ENCODE results near the gene TCF3. TPM values are rescaled to one million over a fixed set of nuclear protein-coding genes. Genes with fewer than 3 reads are reported as not detected.
"Not testable (repeated sequence)": the region's sequence is repeated elsewhere in the genome, so short reads cannot be mapped to it uniquely, and the experiment has no call there.

TCF3 gene
- total RNA-seq: 100 to 1,000 TPM in 1 of 2 donors, 10 to 100 TPM in 1; 64.2 to 114 TPM

DNA sequence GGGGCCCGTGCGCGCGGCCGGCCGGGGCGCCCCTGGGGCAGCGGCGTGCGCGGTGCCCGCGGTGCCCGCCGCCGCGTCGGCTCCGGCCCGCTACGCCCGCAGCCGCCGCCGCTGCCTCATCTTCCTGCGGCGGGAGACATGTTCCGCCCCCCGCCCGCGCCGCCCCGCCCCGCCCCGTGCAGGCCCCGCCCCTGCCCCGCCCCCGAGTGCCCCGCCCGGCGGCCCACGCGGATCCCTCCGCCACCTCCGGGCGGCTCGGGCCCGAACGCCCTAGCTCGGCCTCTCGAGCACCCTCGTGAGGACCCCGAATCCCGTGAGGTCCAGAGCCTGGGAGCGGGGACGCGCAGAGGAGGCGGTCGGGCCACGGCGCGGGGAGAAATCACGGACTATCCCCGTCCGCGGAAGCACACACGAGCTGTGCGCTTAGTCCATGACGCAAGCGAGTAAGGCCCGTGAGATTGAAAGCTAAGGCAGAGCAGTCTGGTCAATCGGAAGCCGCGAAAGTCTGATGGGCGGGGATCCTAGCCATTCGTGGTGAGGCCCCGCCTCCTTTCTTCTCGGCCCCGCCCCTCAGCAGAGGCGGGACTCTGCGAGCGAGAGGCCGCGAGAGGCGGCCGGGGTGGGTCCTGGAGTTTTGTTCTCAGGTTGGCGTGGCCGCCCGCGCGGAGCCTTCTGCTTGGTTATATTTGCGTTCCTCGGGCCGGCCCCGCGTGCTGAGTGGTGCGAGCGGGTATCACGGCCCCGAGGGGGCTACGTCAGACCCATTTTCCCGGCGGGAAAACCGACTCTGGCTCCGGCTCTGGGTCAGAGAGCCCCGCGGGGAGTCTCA lies at the start of gene TCF3:
TCF3 (minus strand) TSS at position 145 of the 829 bp plus-strand sequence. CDS start 2,367 bp downstream, outside the sequence.
- H3K27me3 ChIP-seq: no peaks in the 10 kb centered on the region
- intact Hi-C loops (cut with DNase I): loop anchor here (5.0 kb wide), 1 partner anchor 35 kb away; no protein-coding TSS in a partner anchor
- H3K36me3 ChIP-seq: no peaks in the 10 kb centered on the region
- peaks cover 4% of the 10 kb centered on the region for H3K4me1 ChIP-seq
- H3K27ac ChIP-seq: peak within 1 kb of the TSS; percentile 96
- H3K9ac ChIP-seq (ENCODE audit: low read depth in 2 of 2, low read length in 2 of 2): peak within 1 kb of the TSS; percentile 70 to 99
- TF ChIP-seq, protein P1, sequence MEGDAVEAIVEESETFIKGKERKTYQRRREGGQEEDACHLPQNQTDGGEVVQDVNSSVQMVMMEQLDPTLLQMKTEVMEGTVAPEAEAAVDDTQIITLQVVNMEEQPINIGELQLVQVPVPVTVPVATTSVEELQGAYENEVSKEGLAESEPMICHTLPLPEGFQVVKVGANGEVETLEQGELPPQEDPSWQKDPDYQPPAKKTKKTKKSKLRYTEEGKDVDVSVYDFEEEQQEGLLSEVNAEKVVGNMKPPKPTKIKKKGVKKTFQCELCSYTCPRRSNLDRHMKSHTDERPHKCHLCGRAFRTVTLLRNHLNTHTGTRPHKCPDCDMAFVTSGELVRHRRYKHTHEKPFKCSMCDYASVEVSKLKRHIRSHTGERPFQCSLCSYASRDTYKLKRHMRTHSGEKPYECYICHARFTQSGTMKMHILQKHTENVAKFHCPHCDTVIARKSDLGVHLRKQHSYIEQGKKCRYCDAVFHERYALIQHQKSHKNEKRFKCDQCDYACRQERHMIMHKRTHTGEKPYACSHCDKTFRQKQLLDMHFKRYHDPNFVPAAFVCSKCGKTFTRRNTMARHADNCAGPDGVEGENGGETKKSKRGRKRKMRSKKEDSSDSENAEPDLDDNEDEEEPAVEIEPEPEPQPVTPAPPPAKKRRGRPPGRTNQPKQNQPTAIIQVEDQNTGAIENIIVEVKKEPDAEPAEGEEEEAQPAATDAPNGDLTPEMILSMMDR (IDR thresholded peaks at IDR 0.05): no peak
- DNase-seq: peak; percentile 98
- H3K4me3 ChIP-seq: peak within 1 kb of the TSS; percentile 97
- no peaks in the 10 kb centered on the region for H3K9me3 ChIP-seq

DNA sequence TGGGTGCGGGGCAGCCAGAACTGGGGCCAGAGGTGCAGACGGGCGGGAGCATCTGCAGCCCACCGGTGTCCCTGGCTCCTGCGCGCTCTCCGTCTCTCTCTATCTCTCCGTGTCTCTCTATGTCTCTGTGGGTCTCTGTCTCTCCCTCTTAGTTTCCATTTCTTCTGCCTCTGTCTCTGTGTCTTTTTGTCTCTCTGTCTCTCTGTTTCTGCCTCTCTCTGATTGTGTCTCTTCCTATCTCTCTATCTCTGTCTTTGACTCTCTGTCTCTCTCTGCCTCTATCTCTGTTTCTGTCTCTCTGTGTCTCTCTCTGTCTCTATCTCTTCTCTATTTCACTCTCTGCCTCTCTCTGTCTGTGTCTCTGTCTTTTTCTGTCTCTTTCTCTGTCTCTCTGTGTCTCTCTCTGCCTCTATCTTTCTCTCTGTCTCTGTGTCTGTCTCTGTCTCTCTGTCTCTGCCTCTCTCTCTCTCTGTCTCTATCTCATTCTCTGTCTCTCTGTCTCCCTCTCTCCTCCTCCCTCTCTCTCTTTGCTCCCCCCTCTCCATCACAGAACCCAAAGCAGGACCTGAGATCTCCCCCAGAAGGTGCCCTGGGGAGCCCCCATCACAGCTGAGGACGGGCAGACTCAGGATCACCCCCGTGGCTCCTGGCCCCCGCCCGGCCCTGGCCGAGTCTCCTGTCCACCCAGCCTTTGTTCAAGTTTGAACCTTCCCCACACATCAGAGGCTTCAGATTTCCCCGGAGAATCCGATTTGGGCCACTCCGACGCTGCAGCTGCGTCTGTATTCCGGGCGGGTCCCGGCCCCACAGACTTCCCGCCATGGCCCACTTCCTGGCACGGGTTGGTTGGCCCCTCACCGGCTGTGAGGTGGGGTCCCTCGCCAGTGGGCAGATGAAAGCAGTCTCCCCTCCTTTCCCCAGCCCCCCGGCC lies 48.6 kb upstream of the TCF3 start:
- intact Hi-C loops (cut with DNase I): no loop called here
- DNase-seq: no peak
- no peak overlapping the region for H3K9ac ChIP-seq (ENCODE audit: low read depth in 2 of 2, low read length in 2 of 2)

DNA sequence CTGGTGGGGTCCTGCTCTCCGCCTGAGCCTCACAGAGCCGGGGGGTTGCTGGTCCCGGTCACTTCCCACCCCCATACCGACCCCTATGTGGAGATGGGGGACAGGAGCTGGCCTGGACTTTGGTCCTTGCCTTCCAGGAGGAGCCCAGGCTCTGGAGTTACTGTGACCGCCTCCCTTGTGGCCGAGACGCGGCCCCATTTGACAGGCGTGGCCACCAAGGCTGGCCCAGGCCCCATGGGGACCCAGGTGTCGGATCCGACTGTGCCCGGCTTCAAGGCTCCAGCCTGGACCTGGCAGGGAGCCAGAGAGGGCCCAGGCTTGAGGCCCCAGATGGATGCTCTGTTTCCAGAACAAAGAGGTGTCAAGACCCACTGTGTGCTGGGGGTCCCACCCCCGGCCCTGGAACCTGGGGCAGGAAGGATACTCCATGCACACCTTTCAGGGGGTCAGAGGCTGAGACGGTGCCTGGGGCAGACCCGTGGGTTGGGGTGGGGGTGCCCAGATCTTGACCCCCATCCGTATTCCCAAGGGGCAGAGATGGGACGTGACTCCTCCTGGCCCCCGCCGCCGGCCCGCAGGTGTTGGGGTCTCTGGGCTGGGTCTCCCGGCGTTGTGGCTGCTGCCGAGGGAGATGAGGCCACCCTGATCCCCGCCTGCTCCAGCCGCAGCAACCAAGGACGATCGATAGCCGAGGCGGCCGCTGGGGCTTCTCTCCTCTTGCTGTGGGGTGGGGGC lies 47.8 kb upstream of the TCF3 start:
- TF ChIP-seq, protein P1 (IDR thresholded peaks at IDR 0.05): no peak
- no peak for DNase-seq
- intact Hi-C loops (cut with DNase I): no loop called here
- H3K27me3 ChIP-seq: peaks cover 23% of the 10 kb centered on the region
- no peak overlapping the region for H3K4me3 ChIP-seq
- H3K9me3 ChIP-seq: no peaks in the 10 kb centered on the region
- no peak overlapping the region for H3K9ac ChIP-seq (ENCODE audit: low read depth in 2 of 2, low read length in 2 of 2)
- H3K36me3 ChIP-seq: no peaks in the 10 kb centered on the region
- no peaks in the 10 kb centered on the region for H3K4me1 ChIP-seq
- no peak overlapping the region for H3K27ac ChIP-seq

More for the DNA sequence above, 48.6 kb upstream of the TCF3 start:
- TF ChIP-seq, protein P1 (IDR thresholded peaks at IDR 0.05): no peak
- no peak overlapping the region for H3K4me3 ChIP-seq
- no peaks in the 10 kb centered on the region for H3K9me3 ChIP-seq
- H3K4me1 ChIP-seq: no peaks in the 10 kb centered on the region
- H3K27me3 ChIP-seq: peaks cover 23% of the 10 kb centered on the region
- H3K36me3 ChIP-seq: no peaks in the 10 kb centered on the region
- no peak overlapping the region for H3K27ac ChIP-seq

DNA sequence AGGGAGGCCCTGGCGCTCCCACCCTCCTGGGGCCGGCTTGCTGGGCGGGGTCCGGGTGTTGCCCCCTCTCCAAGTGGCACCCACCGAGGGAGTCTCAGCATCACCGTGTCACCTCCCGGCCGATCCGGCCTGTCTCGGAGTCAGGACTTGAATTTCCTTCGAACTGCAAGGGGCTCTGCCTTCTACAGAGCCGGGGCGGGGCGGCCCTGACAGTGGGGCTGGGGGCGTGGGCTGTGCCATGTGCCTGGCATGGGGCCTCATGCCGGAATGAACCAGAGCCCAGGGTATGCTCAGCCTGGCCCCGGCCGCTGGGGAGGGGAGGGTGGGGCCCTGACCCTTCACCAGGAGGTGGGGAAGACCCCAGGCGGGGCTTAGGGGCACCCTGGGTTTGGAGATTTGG lies 47.0 kb upstream of the TCF3 start:
- Histone ChIP-seq H3K9ac (ENCODE audit: low read depth in 2 of 2, low read length in 2 of 2) (no peak overlapping the region), H3K4me1 (no peaks in the 10 kb centered on the region), H3K4me3 (no peak overlapping the region), H3K27ac (no peak overlapping the region), H3K36me3 (no peaks in the 10 kb centered on the region), H3K9me3 (no peaks in the 10 kb centered on the region), H3K27me3 (peaks cover 23% of the 10 kb centered on the region)
- TF ChIP-seq, protein P1 (IDR thresholded peaks at IDR 0.05): no peak
- intact Hi-C loops (cut with DNase I): no loop called here
- no peak for DNase-seq

DNA sequence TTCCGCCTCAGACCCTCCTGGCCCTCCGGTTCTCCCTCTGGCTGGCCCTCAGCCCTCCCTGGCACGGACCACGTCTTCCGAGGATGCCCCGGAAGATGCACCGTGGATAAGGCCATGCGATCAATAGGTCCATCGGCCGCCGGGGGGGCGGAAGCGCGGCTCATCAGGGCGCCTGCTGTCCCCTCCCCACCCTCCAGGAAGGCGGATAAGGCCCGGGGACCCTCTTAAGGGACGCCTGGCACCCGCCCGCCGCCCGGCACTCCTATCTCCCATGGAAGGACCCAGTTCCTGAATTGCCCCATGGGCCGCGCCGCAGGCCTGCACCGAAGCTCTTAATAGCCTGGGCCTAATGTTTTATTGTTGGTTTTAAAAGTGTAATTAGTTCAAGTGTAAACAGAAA lies 46.2 kb upstream of the TCF3 start:
- H3K9ac ChIP-seq (ENCODE audit: low read depth in 2 of 2, low read length in 2 of 2): no peak overlapping the region
- intact Hi-C loops (cut with DNase I): no loop called here
- TF ChIP-seq, protein P1 (IDR thresholded peaks at IDR 0.05): no peak
- peaks cover 23% of the 10 kb centered on the region for H3K27me3 ChIP-seq
- no peaks in the 10 kb centered on the region for H3K9me3 ChIP-seq
- H3K4me1 ChIP-seq: no peaks in the 10 kb centered on the region
- H3K27ac ChIP-seq: no peak overlapping the region
- DNase-seq: no peak
- no peak overlapping the region for H3K4me3 ChIP-seq
- no peaks in the 10 kb centered on the region for H3K36me3 ChIP-seq

DNA sequence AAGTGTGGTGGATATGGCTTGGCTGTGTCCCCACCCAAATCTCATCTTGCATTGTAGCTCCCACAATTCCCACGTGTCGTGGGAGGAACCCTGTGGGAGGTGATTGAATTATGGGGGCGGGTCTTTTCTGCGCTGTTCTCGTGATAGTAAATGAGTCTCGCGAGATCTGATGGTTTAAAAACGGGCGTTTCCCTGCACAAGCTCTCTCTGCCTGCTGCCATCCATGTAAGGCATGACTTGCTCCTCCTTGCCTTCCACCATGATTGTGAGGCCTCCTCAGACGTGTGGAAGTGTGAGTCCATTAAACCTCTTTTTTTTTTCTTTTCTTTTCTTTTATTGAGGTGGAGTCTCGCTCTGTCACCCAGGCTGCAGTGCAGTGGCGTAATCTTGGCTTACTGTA lies 43.1 kb upstream of the TCF3 start:
- H3K9me3 ChIP-seq; H3K27ac ChIP-seq; H3K36me3 ChIP-seq; intact Hi-C loops (cut with DNase I); H3K9ac ChIP-seq (ENCODE audit: low read depth in 2 of 2, low read length in 2 of 2); H3K4me1 ChIP-seq; DNase-seq; H3K4me3 ChIP-seq: not testable (repeated sequence)
- peaks cover 15% of the 10 kb centered on the region for H3K27me3 ChIP-seq
